CD14-positive monocyte (primary cell): ENCODE data around the gene ADAMTSL2. TPM values are rescaled to one million over a fixed set of nuclear protein-coding genes. Genes with fewer than 3 reads are reported as not detected.

Experiments
- DNase-seq, 3 donors: peaks; one replicate each; pipeline ENCODE4 v3.0.0-alpha.2; 2011 to 2022
- H2AFZ ChIP-seq: 2 replicates; pipeline ENCODE4 v1.6.0; 2012; ENCODE audit warnings: mild to moderate bottlenecking, low read depth, low read length, inconsistent platforms; ENCODE audit not compliant: insufficient read depth, poor library complexity, severe bottlenecking
- H3K27ac ChIP-seq, 2 donors: 1 replicate in 1 of 2; 2 replicates in 1 of 2; pipeline ENCODE4 v1.5.1; 2012 to 2013; ENCODE audit warnings: low read length in 2 of 2, control low read depth in 1 of 2, inconsistent platforms in 1 of 2, low read depth in 1 of 2, mild to moderate bottlenecking in 1 of 2
- H3K27me3 ChIP-seq, 2 donors: one replicate each; pipeline versions ENCODE4 v1.6.0 to v1.6.1; 2011 to 2013; ENCODE audit warnings: low read length in 2 of 2; ENCODE audit not compliant: control insufficient read depth in 2 of 2, insufficient read depth in 2 of 2
- H3K36me3 ChIP-seq, 2 donors: replicated peaks in 1 of 2; 1 replicate in 1 of 2; 2 replicates in 1 of 2; pipeline versions ENCODE4 v1.5.1 to v1.6.1; 2012 to 2013; ENCODE audit warnings: low read length in 2 of 2, control low read depth in 1 of 2, inconsistent platforms in 1 of 2, mild to moderate bottlenecking in 1 of 2; ENCODE audit not compliant: insufficient read depth in 2 of 2, control insufficient read depth in 1 of 2
- H3K4me1 ChIP-seq, 2 donors: 1 replicate in 1 of 2; 2 replicates in 1 of 2; pipeline versions ENCODE4 v1.5.1 to v1.6.1; 2012 to 2013; ENCODE audit warnings: low read length in 2 of 2, control low read depth in 1 of 2, inconsistent platforms in 1 of 2, mild to moderate bottlenecking in 1 of 2, moderate library complexity in 1 of 2; ENCODE audit not compliant: insufficient read depth in 2 of 2, control insufficient read depth in 1 of 2
- H3K4me2 ChIP-seq: replicated peaks from 2 replicates; pipeline ENCODE3; 2012; ENCODE audit warnings: low read length, moderate library complexity, mild to moderate bottlenecking; ENCODE audit not compliant: poor library complexity, severe bottlenecking; ENCODE audit errors: extremely low read depth
- H3K4me3 ChIP-seq, 3 experiments: fragments of 200-600 bp in 1 of 3; sonication (generic) in 1 of 3; replicated peaks in 1 of 3; 1 replicate in 2 of 3; 2 replicates in 1 of 3; pipeline ENCODE4 v1.5.1; 2011 to 2013; ENCODE audit warnings: low read length in 3 of 3, mild to moderate bottlenecking in 3 of 3, control low read depth in 2 of 3, low read depth in 2 of 3, inconsistent platforms in 1 of 3, moderate library complexity in 1 of 3
- H3K79me2 ChIP-seq: 2 replicates; pipeline ENCODE4 v1.6.0; 2012; ENCODE audit warnings: mild to moderate bottlenecking, control low read depth, inconsistent platforms, low read length, moderate library complexity; ENCODE audit not compliant: insufficient read depth
- H3K9ac ChIP-seq: 2 replicates; pipeline ENCODE4 v1.6.0; 2017; ENCODE audit warnings: low read length, mild to moderate bottlenecking; ENCODE audit not compliant: insufficient read depth, poor library complexity, severe bottlenecking
- H3K9me3 ChIP-seq, 2 donors: replicated peaks in 1 of 2; 1 replicate in 1 of 2; 2 replicates in 1 of 2; pipeline versions ENCODE4 v1.5.1 to v1.6.1; 2012 to 2013; ENCODE audit warnings: low read length in 2 of 2, control low read depth in 1 of 2; ENCODE audit not compliant: control insufficient read depth in 1 of 2, insufficient read depth in 1 of 2
- H4K20me1 ChIP-seq: 2 replicates; pipeline ENCODE4 v1.6.0; 2012; ENCODE audit warnings: mild to moderate bottlenecking, low read length, control low read depth, moderate library complexity; ENCODE audit not compliant: insufficient read depth
- H3K27ac Mint-ChIP-seq, 7 donors: one replicate each; pipeline ENCODE4 v1.8.0; 2020; ENCODE audit warnings: mild to moderate bottlenecking in 7 of 7, mixed read lengths in 7 of 7, moderate library complexity in 6 of 7, inconsistent platforms in 2 of 7
- H3K27me3 Mint-ChIP-seq, 3 donors: one replicate each; pipeline ENCODE4 v1.8.0; 2021 to 2022; ENCODE audit warnings: low read depth in 3 of 3, mild to moderate bottlenecking in 3 of 3, mixed read lengths in 3 of 3, moderate library complexity in 3 of 3, inconsistent platforms in 1 of 3
- H3K36me3 Mint-ChIP-seq, 2 donors: one replicate each; pipeline ENCODE4 v1.8.0; 2020; ENCODE audit warnings: mixed read lengths in 2 of 2, inconsistent platforms in 1 of 2, mild to moderate bottlenecking in 1 of 2
- H3K4me1 Mint-ChIP-seq: one replicate; pipeline ENCODE4 v1.8.0; 2020; ENCODE audit warnings: mild to moderate bottlenecking, mixed read lengths
- H3K4me3 Mint-ChIP-seq, 2 donors: one replicate each; pipeline ENCODE4 v1.8.0; 2020; ENCODE audit warnings: mild to moderate bottlenecking in 2 of 2, mixed read lengths in 2 of 2, moderate library complexity in 1 of 2
- H3K9me3 Mint-ChIP-seq, 7 donors: one replicate each; pipeline ENCODE4 v1.8.0; 2020 to 2022; ENCODE audit warnings: mixed read lengths in 7 of 7, mild to moderate bottlenecking in 6 of 7, moderate library complexity in 6 of 7, inconsistent platforms in 2 of 7
- CTCF ChIP-seq: fragments of 200-600 bp; IDR thresholded peaks from one replicate; pipeline ENCODE4 v1.8.0; 2022; ENCODE audit warnings: antibody characterized with exemption, mild to moderate bottlenecking
- WGBS: methylation state at CpG from one replicate; pipeline ENCODE4 v1.1.5; 2013; ENCODE audit warnings: missing lambda C conversion rate; ENCODE audit not compliant: insufficient coverage; 5-methylcytosine and 5-hydroxymethylcytosine counted together
- intact Hi-C, 2 donors: fragments of 100-400 bp; cut with micrococcal nuclease; formaldehyde crosslinking; loops; one replicate each; pipeline versions ENCODE4 v1.15.0 to v1.15.1; 2023
- polyA plus RNA-seq, 3 donors: library from polyadenylated mRNA; depleted of rRNA in 1 of 3; unstranded in 2 of 3; stranded (reverse) in 1 of 3; fragments of 300-500 nt in 2 of 3; fragments of >200 nt in 1 of 3; fragmentation: Illumina TruSeq in 2 of 3; gene quantifications; 1 replicate in 2 of 3; 2 replicates in 1 of 3; pipeline ENCODE4 v1.2.3, GENCODE V29; 2012 to 2021

ADAMTSL2 gene
- polyA plus RNA-seq, 3 donors = 0.08 TPM; not detected in 2

GRCh38 chr9:133527444-133527920 lies 7.0 kb upstream of the ADAMTSL2 start:
- H3K27me3 ChIP-seq = peaks cover 0 to 2% of the 10 kb centered on the region in 2 donors
- WGBS = 89% methylated on average over 5 of the region's 18 CpGs
- H3K4me2 ChIP-seq = no peak overlapping the region
- H3K4me1 Mint-ChIP-seq = no peaks in the 10 kb centered on the region
- H3K79me2 ChIP-seq = no peaks in the 10 kb centered on the region
- peaks cover 6 to 15% (median 11%) of the 10 kb centered on the region in 3 donors for H3K27me3 Mint-ChIP-seq
- no peaks in the 10 kb centered on the region for H3K36me3 ChIP-seq
- H3K4me3 ChIP-seq = no peak overlapping the region
- H3K4me3 Mint-ChIP-seq = no peak overlapping the region
- no peak for TF ChIP-seq CTCF
- H3K27ac Mint-ChIP-seq = no peak overlapping the region
- H2AFZ ChIP-seq = no peak overlapping the region
- H3K9me3 ChIP-seq = no peaks in the 10 kb centered on the region
- no peaks in the 10 kb centered on the region for H3K36me3 Mint-ChIP-seq
- H4K20me1 ChIP-seq = no peaks in the 10 kb centered on the region
- H3K4me1 ChIP-seq = no peaks in the 10 kb centered on the region
- no peaks in the 10 kb centered on the region for H3K9me3 Mint-ChIP-seq
- no peak for DNase-seq
- H3K9ac ChIP-seq = no peak overlapping the region
- intact Hi-C loops = no loop called here
- H3K27ac ChIP-seq = no peak overlapping the region

- peak overlapping the region in 1 of 7 donors; percentile 5 for H3K27ac Mint-ChIP-seq
- no peaks in the 10 kb centered on the region for H4K20me1 ChIP-seq
- H3K4me1 ChIP-seq = no peaks in the 10 kb centered on the region
- H3K4me3 ChIP-seq = no peak overlapping the region
- WGBS = 93% methylated on average over 21 of the region's 22 CpGs
- intact Hi-C loops = no loop called here
- H3K36me3 ChIP-seq = no peaks in the 10 kb centered on the region
- TF ChIP-seq CTCF = no peak
- H3K9ac ChIP-seq = no peak overlapping the region
- no peak overlapping the region for H2AFZ ChIP-seq
- peaks cover 12 to 22% (median 19%) of the 10 kb centered on the region in 3 donors for H3K27me3 Mint-ChIP-seq
- H3K27me3 ChIP-seq = peaks cover 0 to 10% of the 10 kb centered on the region in 2 donors
- no peaks in the 10 kb centered on the region for H3K9me3 ChIP-seq
- H3K9me3 Mint-ChIP-seq = peaks cover 0 to 1% (median 0%) of the 10 kb centered on the region in 7 donors
- no peak for DNase-seq
- H3K4me1 Mint-ChIP-seq = peaks cover 4% of the 10 kb centered on the region
- H3K79me2 ChIP-seq = no peaks in the 10 kb centered on the region
- H3K36me3 Mint-ChIP-seq = no peaks in the 10 kb centered on the region
- no peak overlapping the region for H3K4me3 Mint-ChIP-seq
- no peak overlapping the region for H3K4me2 ChIP-seq
- H3K27ac ChIP-seq = no peak overlapping the region
Observed at GRCh38 chr9:133528001-133528875, 6.3 kb upstream of the ADAMTSL2 start.
